A549 (cell line): Measurements from ENCODE around the gene SLC1A3.

ENCODE experiments used
- CTCF ChIP-seq: fragments of >200 bp; sonication (Bioruptor Twin); formaldehyde crosslinking; IDR thresholded peaks from 3 replicates; pipeline ENCODE4 v1.5.1; 2016
- ESRRA ChIP-seq: fragments of 150-350 bp; IDR thresholded peaks from 2 replicates; pipeline ENCODE4 v1.6.1; 2014; ENCODE audit warnings: mild to moderate bottlenecking, low read length, borderline replicate concordance
- JUN ChIP-seq, 2 experiments: fragments of >200 bp; sonication (Bioruptor Twin); formaldehyde crosslinking; IDR thresholded peaks; 2 replicates in 1 of 2; 3 replicates in 1 of 2; pipeline ENCODE4 v1.6.1; 2016 to 2017
- SMC3 ChIP-seq: fragments of >200 bp; sonication (Bioruptor Twin); formaldehyde crosslinking; IDR thresholded peaks from 3 replicates; pipeline ENCODE4 v1.6.1; 2018; ENCODE audit warnings: inconsistent platforms

- TF ChIP-seq CTCF (no peak), ESRRA (no peak), SMC3 (no peak), JUN (IDR thresholded peaks at IDR 0.05) (no peak)
Measured at GRCh38 chr5:36613771-36614656, 7.6 kb downstream of the SLC1A3 start.
